ENCODE data around the gene PRKCA.

The PRKCA gene

GRCh38 chr17:66777689-66778225, 475.3 kb downstream of the PRKCA start:
- Histone ChIP-seq H3K27me3 (ENCODE audit: insufficient read depth, low read length) (no peaks in the 10 kb centered on the region), H3K9ac (ENCODE audit: low read depth, low read length) (peak overlapping the region; percentile 31), H3K36me3 (ENCODE audit: insufficient read depth, low read length) (no peaks in the 10 kb centered on the region), H3K9me3 (ENCODE audit: insufficient read depth, low read depth, low read length) (no peaks in the 10 kb centered on the region), H3K27ac (ENCODE audit: low read depth, low read length) (peak overlapping the region; percentile 95), H3K4me3 (ENCODE audit: low read length) (peak overlapping the region; percentile 20; the same call in 1 of the 2 replicates), H3K4me1 (ENCODE audit: insufficient read depth, low read length) (peaks cover 41% of the 10 kb centered on the region)
- WGBS = 5% methylated on average over 7 of the region's 7 CpGs

DNA sequence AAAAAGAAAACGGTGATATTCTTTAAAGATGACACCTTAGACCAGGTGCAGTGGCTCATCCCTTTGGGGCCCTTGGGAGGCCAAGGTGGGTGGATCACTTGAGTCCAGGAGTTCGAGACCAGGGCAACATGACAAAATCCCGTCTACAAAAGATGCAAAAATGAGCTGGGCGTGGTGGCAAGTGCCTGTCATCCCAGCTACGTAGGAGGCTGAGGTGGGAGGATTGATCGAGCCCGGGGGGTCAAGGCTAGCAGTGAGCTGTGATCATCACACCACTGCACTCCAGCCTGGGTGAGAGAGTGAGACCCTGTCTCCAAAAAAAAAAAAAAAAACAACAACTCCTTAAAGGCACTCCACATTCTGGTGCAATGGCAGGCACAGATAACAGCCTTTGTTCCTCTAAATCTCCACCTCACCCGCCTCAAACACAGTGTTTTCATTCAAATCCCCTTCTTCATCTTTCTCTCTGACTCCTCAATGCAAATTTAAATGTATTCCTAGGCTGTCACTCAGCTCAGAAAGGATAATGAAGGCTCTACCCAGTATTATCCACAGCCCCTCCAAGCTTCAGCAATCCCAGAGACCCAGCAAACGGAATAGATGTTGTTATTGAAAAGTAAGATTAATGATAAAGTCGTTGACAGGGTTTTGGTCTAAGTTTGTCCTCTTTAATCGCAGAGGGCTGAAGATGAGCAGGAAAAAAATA, 476.3 kb downstream of the PRKCA start:
- Histone ChIP-seq H3K27me3 (ENCODE audit: insufficient read depth, low read length) (no peaks in the 10 kb centered on the region), H3K4me1 (ENCODE audit: insufficient read depth, low read length) (peaks cover 48% of the 10 kb centered on the region), H3K36me3 (ENCODE audit: insufficient read depth, low read length) (no peaks in the 10 kb centered on the region), H3K9ac (ENCODE audit: low read depth, low read length) (no peak overlapping the region), H3K27ac (ENCODE audit: low read depth, low read length) (peak overlapping the region; percentile 69; the same call in 1 of the 2 replicates), H3K4me3 (ENCODE audit: low read length) (no peak overlapping the region), H3K9me3 (ENCODE audit: insufficient read depth, low read depth, low read length) (no peaks in the 10 kb centered on the region)
- WGBS = 77% methylated on average over 11 of the region's 11 CpGs

GRCh38 chr17:66779237-66779606, 476.8 kb downstream of the PRKCA start:
- H3K4me3 ChIP-seq (ENCODE audit: low read length) = no peak overlapping the region
- 86% methylated on average over 6 of the region's 6 CpGs for WGBS
- H3K27ac ChIP-seq (ENCODE audit: low read depth, low read length) = peak overlapping the region; percentile 46; the same call in 1 of the 2 replicates
- H3K9me3 ChIP-seq (ENCODE audit: insufficient read depth, low read depth, low read length) = no peaks in the 10 kb centered on the region
- H3K27me3 ChIP-seq (ENCODE audit: insufficient read depth, low read length) = no peaks in the 10 kb centered on the region
- no peak overlapping the region for H3K9ac ChIP-seq (ENCODE audit: low read depth, low read length)
- no peaks in the 10 kb centered on the region for H3K36me3 ChIP-seq (ENCODE audit: insufficient read depth, low read length)
- H3K4me1 ChIP-seq (ENCODE audit: insufficient read depth, low read length) = peaks cover 48% of the 10 kb centered on the region

DNA sequence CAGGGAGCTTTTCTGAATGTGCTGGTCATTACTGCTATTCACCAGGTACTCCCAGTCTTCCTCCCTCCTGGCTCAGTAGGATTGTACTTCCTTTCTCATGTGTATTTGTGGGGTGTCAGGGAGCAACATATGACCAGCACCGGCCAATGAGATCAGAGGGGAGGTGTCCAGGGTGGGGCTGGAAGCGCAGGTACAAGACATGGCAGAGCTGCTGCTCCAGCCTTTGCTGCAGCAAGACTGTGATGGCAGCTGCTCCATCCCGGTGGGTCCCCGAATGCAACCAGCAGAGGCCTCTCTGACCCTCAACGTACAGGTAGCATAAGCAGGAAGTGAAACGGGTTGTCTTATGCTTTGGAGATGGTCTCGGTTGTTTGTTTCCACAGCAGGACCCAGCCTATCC, 478.7 kb downstream of the PRKCA start:
- Histone ChIP-seq H3K27ac (ENCODE audit: low read depth, low read length) (no peak overlapping the region), H3K4me1 (ENCODE audit: insufficient read depth, low read length) (peaks cover 37% of the 10 kb centered on the region), H3K9ac (ENCODE audit: low read depth, low read length) (no peak overlapping the region), H3K27me3 (ENCODE audit: insufficient read depth, low read length) (no peaks in the 10 kb centered on the region), H3K4me3 (ENCODE audit: low read length) (no peak overlapping the region), H3K36me3 (ENCODE audit: insufficient read depth, low read length) (no peaks in the 10 kb centered on the region), H3K9me3 (ENCODE audit: insufficient read depth, low read depth, low read length) (no peaks in the 10 kb centered on the region)
- WGBS = 95% methylated on average over 7 of the region's 7 CpGs

DNA sequence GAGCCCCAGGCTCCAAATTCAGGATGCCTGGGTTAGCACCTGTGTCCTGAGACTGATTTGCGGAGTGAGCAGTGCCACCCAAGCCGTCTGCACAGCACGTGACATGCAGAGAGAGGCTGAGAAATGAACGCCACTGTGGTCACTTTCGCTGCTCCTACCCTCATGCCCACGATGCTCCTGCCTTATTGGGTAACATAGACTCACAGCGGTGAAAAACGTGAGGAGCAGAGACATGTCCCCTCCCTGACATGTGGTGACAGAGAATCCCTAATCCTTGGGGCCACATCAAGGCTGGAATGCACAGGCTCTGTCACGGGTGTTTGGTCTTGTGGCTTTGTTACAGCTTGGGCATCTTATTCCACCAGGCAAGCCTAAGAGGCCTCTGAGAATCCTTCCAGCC, 480.4 kb downstream of the PRKCA start:
- H3K4me1 ChIP-seq (ENCODE audit: insufficient read depth, low read length) = peaks cover 23% of the 10 kb centered on the region
- 88% methylated on average over 9 of the region's 9 CpGs for WGBS
- H3K27ac ChIP-seq (ENCODE audit: low read depth, low read length) = no peak overlapping the region
- H3K27me3 ChIP-seq (ENCODE audit: insufficient read depth, low read length) = no peaks in the 10 kb centered on the region
- no peak overlapping the region for H3K9ac ChIP-seq (ENCODE audit: low read depth, low read length)
- no peaks in the 10 kb centered on the region for H3K9me3 ChIP-seq (ENCODE audit: insufficient read depth, low read depth, low read length)
- no peaks in the 10 kb centered on the region for H3K36me3 ChIP-seq (ENCODE audit: insufficient read depth, low read length)
- no peak overlapping the region for H3K4me3 ChIP-seq (ENCODE audit: low read length)

DNA sequence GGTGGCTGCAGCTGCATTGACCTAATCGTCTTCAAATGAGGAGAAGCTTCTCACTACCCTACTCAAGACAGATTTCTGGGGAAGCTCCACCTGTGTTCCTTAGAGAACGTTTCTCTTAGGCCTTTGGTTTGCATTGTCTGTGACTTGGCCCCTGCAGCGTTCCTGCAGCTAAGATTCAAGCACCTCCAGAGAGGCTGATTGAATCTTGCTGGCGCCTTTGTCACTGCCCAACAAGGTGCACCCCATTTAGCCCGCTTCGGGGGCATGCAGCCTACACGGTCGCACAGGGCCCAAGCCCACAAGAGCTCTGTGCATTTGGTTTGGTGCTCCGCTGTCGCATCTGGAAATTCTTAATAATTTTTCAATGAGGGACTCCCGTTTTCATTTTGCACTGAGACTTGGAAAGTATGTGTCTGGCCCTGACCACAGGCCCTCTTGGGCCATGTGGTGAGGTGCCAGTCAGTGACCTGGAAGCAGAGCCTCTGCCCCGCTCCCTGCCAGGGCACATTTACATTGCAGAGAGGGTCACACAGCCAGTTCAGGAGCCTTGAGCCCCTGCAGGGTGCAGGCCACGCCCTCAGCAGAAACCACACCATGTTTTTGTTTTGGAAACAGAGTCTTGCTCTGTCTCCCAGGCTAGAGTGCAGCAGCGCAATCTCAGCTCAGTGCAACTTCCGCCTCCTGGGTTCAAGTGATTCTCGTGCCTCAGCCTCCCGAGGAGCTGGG, 481.4 kb downstream of the PRKCA start:
- WGBS = 85% methylated on average over 17 of the region's 17 CpGs
- H3K36me3 ChIP-seq (ENCODE audit: insufficient read depth, low read length) = no peaks in the 10 kb centered on the region
- H3K9me3 ChIP-seq (ENCODE audit: insufficient read depth, low read depth, low read length) = no peaks in the 10 kb centered on the region
- peaks cover 22% of the 10 kb centered on the region for H3K4me1 ChIP-seq (ENCODE audit: insufficient read depth, low read length)
- no peak overlapping the region for H3K9ac ChIP-seq (ENCODE audit: low read depth, low read length)
- H3K4me3 ChIP-seq (ENCODE audit: low read length) = no peak overlapping the region
- H3K27me3 ChIP-seq (ENCODE audit: insufficient read depth, low read length) = no peaks in the 10 kb centered on the region
- H3K27ac ChIP-seq (ENCODE audit: low read depth, low read length) = no peak overlapping the region

- no peak overlapping the region for H3K9ac ChIP-seq (ENCODE audit: low read depth, low read length)
These were observed 482.4 kb downstream of the PRKCA start for GRCh38 chr17:66784621-66785364.

GRCh38 chr17:66786107-66786506, 483.7 kb downstream of the PRKCA start:
- Histone ChIP-seq H3K4me1 (ENCODE audit: insufficient read depth, low read length) (peaks cover 9% of the 10 kb centered on the region; the same call in 1 of the 2 replicates), H3K27ac (ENCODE audit: low read depth, low read length) (no peak overlapping the region), H3K27me3 (ENCODE audit: insufficient read depth, low read length) (no peaks in the 10 kb centered on the region), H3K9ac (ENCODE audit: low read depth, low read length) (no peak overlapping the region), H3K36me3 (ENCODE audit: insufficient read depth, low read length) (no peaks in the 10 kb centered on the region), H3K4me3 (ENCODE audit: low read length) (no peak overlapping the region), H3K9me3 (ENCODE audit: insufficient read depth, low read depth, low read length) (no peaks in the 10 kb centered on the region)
- WGBS = 89% methylated on average over 10 of the region's 10 CpGs

More at GRCh38 chr17:66784621-66785364, 482.4 kb downstream of the PRKCA start:
- no peak overlapping the region for H3K4me3 ChIP-seq (ENCODE audit: low read length)
- peaks cover 13% of the 10 kb centered on the region for H3K4me1 ChIP-seq (ENCODE audit: insufficient read depth, low read length)
- H3K36me3 ChIP-seq (ENCODE audit: insufficient read depth, low read length) = no peaks in the 10 kb centered on the region
- 91% methylated on average over 11 of the region's 11 CpGs for WGBS
- no peaks in the 10 kb centered on the region for H3K27me3 ChIP-seq (ENCODE audit: insufficient read depth, low read length)
- H3K27ac ChIP-seq (ENCODE audit: low read depth, low read length) = no peak overlapping the region
- H3K9me3 ChIP-seq (ENCODE audit: insufficient read depth, low read depth, low read length) = no peaks in the 10 kb centered on the region

DNA sequence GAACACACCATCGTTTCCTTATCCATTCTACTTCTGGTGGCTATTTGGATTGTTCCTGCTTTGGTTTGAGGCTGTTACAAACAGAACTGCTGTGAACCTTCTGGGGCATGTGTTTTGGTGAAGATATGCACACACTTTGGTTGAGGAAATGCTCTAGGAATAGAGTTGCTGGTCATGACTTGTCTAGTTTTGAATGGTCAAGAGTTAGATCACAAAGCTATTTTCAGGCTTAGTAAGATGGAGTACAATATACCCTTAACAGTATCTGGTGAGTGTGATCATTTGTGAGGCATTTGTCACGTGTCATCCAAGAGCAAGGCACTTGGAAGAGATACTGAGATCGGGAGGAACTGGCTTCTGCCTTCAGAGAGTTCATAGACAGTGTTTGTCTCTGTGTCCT, 485.5 kb downstream of the PRKCA start:
- H3K27me3 ChIP-seq (ENCODE audit: insufficient read depth, low read length) = no peaks in the 10 kb centered on the region
- no peak overlapping the region for H3K27ac ChIP-seq (ENCODE audit: low read depth, low read length)
- no peak overlapping the region for H3K9ac ChIP-seq (ENCODE audit: low read depth, low read length)
- no peaks in the 10 kb centered on the region for H3K9me3 ChIP-seq (ENCODE audit: insufficient read depth, low read depth, low read length)
- H3K4me1 ChIP-seq (ENCODE audit: insufficient read depth, low read length) = peaks cover 6% of the 10 kb centered on the region; the same call in 1 of the 2 replicates
- H3K36me3 ChIP-seq (ENCODE audit: insufficient read depth, low read length) = no peaks in the 10 kb centered on the region
- 87% methylated on average over 3 of the region's 3 CpGs for WGBS
- no peak overlapping the region for H3K4me3 ChIP-seq (ENCODE audit: low read length)

GRCh38 chr17:66789093-66789492, 486.7 kb downstream of the PRKCA start:
- no peaks in the 10 kb centered on the region for H3K9me3 ChIP-seq (ENCODE audit: insufficient read depth, low read depth, low read length)
- H3K27me3 ChIP-seq (ENCODE audit: insufficient read depth, low read length) = no peaks in the 10 kb centered on the region
- WGBS = 75% methylated on average over 12 of the region's 12 CpGs
- H3K9ac ChIP-seq (ENCODE audit: low read depth, low read length) = no peak overlapping the region
- no peak overlapping the region for H3K4me3 ChIP-seq (ENCODE audit: low read length)
- no peak overlapping the region for H3K27ac ChIP-seq (ENCODE audit: low read depth, low read length)
- no peaks in the 10 kb centered on the region for H3K36me3 ChIP-seq (ENCODE audit: insufficient read depth, low read length)
- H3K4me1 ChIP-seq (ENCODE audit: insufficient read depth, low read length) = no peaks in the 10 kb centered on the region

- H3K4me1 ChIP-seq (ENCODE audit: insufficient read depth, low read length) = no peaks in the 10 kb centered on the region
- H3K27me3 ChIP-seq (ENCODE audit: insufficient read depth, low read length) = no peaks in the 10 kb centered on the region
- no peak overlapping the region for H3K9ac ChIP-seq (ENCODE audit: low read depth, low read length)
- no peaks in the 10 kb centered on the region for H3K36me3 ChIP-seq (ENCODE audit: insufficient read depth, low read length)
- H3K4me3 ChIP-seq (ENCODE audit: low read length) = no peak overlapping the region
- no peak overlapping the region for H3K27ac ChIP-seq (ENCODE audit: low read depth, low read length)
- no peaks in the 10 kb centered on the region for H3K9me3 ChIP-seq (ENCODE audit: insufficient read depth, low read depth, low read length)
- 97% methylated on average over 7 of the region's 7 CpGs for WGBS
These were observed 487.6 kb downstream of the PRKCA start for GRCh38 chr17:66789961-66790437.
